CD4-positive, alpha-beta T cell (primary cell): ENCODE data around the gene LPCAT1. TPM values are rescaled to one million over a fixed set of nuclear protein-coding genes. Genes with fewer than 3 reads are reported as not detected.

Experiments used
- ATAC-seq: fragments of 200-7000 bp; cut with Tn5 transposase; one replicate; pipeline ENCODE4 v1.10.0; 2022; ENCODE audit warnings: mild to moderate bottlenecking; ENCODE audit not compliant: poor library complexity
- CTCF ChIA-PET: fragments of 350-600 bp; sonication (Branson Sonifier 250); formaldehyde crosslinking; loops from one replicate; lab custom pipeline; 2021; ENCODE audit warnings: antibody characterized with exemption, inconsistent platforms; lab: Charles Lee
- POLR2A ChIA-PET: fragments of 350-600 bp; sonication (Branson Sonifier 250); formaldehyde crosslinking; loops from one replicate; lab custom pipeline; 2021; ENCODE audit warnings: antibody characterized with exemption, inconsistent platforms; lab: Charles Lee
- DNase-seq, 14 experiments: peaks; one replicate each; pipeline ENCODE4 v3.0.0-alpha.2; 2013 to 2020; ENCODE audit warnings: mixed read lengths in 2 of 14
- H3K27ac ChIP-seq, 2 donors: one replicate each; pipeline versions ENCODE4 v1.5.1 to v1.7.0; 2013; ENCODE audit warnings: low read length in 2 of 2, low read depth in 1 of 2, mild to moderate bottlenecking in 1 of 2
- H3K27me3 ChIP-seq, 2 experiments: 1 replicate in 1 of 2; 2 replicates in 1 of 2; pipeline versions ENCODE4 v1.6.1 to v1.7.0; 2013; ENCODE audit warnings: low read length in 2 of 2, control low read depth in 1 of 2, mild to moderate bottlenecking in 1 of 2, moderate library complexity in 1 of 2; ENCODE audit not compliant: insufficient read depth in 2 of 2, control insufficient read depth in 1 of 2
- H3K36me3 ChIP-seq: one replicate; pipeline ENCODE4 v1.6.1; 2013; ENCODE audit warnings: low read length, control low read depth; ENCODE audit not compliant: insufficient read depth
- H3K4me1 ChIP-seq: one replicate; pipeline ENCODE4 v1.6.1; 2013; ENCODE audit warnings: low read length, control low read depth; ENCODE audit not compliant: insufficient read depth
- H3K4me3 ChIP-seq: one replicate; pipeline ENCODE4 v1.5.1; 2013; ENCODE audit warnings: mild to moderate bottlenecking, low read length, moderate library complexity
- H3K9me3 ChIP-seq, 2 experiments: 1 replicate in 1 of 2; 2 replicates in 1 of 2; pipeline versions ENCODE4 v1.6.1 to v1.7.0; 2013; ENCODE audit warnings: low read length in 2 of 2, mild to moderate bottlenecking in 2 of 2, control low read depth in 1 of 2, moderate library complexity in 1 of 2; ENCODE audit not compliant: control insufficient read depth in 1 of 2, insufficient read depth in 1 of 2
- H3K27ac Mint-ChIP-seq: one replicate; pipeline ENCODE4 v1.8.0; 2020; ENCODE audit warnings: mixed read lengths
- H3K27me3 Mint-ChIP-seq: one replicate; pipeline ENCODE4 v1.8.0; 2021; ENCODE audit warnings: mixed read lengths
- H3K36me3 Mint-ChIP-seq: one replicate; pipeline ENCODE4 v1.8.0; 2021; ENCODE audit warnings: low read depth, mixed read lengths
- H3K4me1 Mint-ChIP-seq: one replicate; pipeline ENCODE4 v1.8.0; 2021; ENCODE audit warnings: low read depth, mixed read lengths
- H3K4me3 Mint-ChIP-seq: one replicate; pipeline ENCODE4 v1.8.0; 2020; ENCODE audit warnings: mild to moderate bottlenecking, mixed read lengths
- H3K9me3 Mint-ChIP-seq: one replicate; pipeline ENCODE4 v1.8.0; 2020; ENCODE audit warnings: mixed read lengths
- CTCF ChIP-seq: fragments of 200-600 bp; IDR thresholded peaks from one replicate; pipeline ENCODE4 v1.8.0; 2022; ENCODE audit warnings: antibody characterized with exemption, mild to moderate bottlenecking
- intact Hi-C, 2 experiments: fragments of 100-400 bp; cut with DNase I in 1 of 2; cut with micrococcal nuclease in 1 of 2; formaldehyde crosslinking; loops; one replicate each; pipeline versions ENCODE4 v1.15.1 to v1.9.0; 2023 to 2025; cut with DNase I, micrococcal nuclease
- total RNA-seq, 174 experiments: library from RNA in 2 of 174; stranded (reverse) in 2 of 174; gene quantifications; one replicate each; pipeline ENCODE4 v1.2.3 and lab custom pipeline; 2021 to 2026

The LPCAT1 gene
- total RNA-seq, 2 experiments from 2014 or later = 20.4 to 21.2 TPM

GRCh38 chr5:1564824-1565736 lies 41.3 kb upstream of the LPCAT1 start:
- DNase-seq = no peak
- Mint-ChIP-seq H3K4me3 (no peak overlapping the region), H3K36me3 (peaks cover 8% of the 10 kb centered on the region), H3K9me3 (no peaks in the 10 kb centered on the region), H3K4me1 (no peaks in the 10 kb centered on the region), H3K27me3 (peaks cover 9% of the 10 kb centered on the region), H3K27ac (no peak overlapping the region)
- Histone ChIP-seq H3K4me1 (no peaks in the 10 kb centered on the region), H3K4me3 (no peak overlapping the region), H3K9me3 (peaks cover 0 to 5% of the 10 kb centered on the region in 2 experiments), H3K27ac (no peak overlapping the region), H3K36me3 (no peaks in the 10 kb centered on the region), H3K27me3 (peaks cover 0 to 3% of the 10 kb centered on the region in 2 experiments)
- intact Hi-C loops = no loop called here
- ChIA-PET POLR2A (no interaction called here), CTCF (no interaction called here)
- no peak for TF ChIP-seq CTCF
- ATAC-seq = no peak

- TF ChIP-seq CTCF = no peak
- no peaks in the 10 kb centered on the region for H3K4me1 ChIP-seq
- H3K27me3 ChIP-seq = peaks cover 0 to 3% of the 10 kb centered on the region in 2 experiments
- Mint-ChIP-seq H3K27ac (no peak overlapping the region), H3K4me3 (no peak overlapping the region), H3K36me3 (peaks cover 8% of the 10 kb centered on the region), H3K4me1 (peaks cover under 1% of the 10 kb centered on the region), H3K27me3 (peaks cover 12% of the 10 kb centered on the region), H3K9me3 (no peaks in the 10 kb centered on the region)
- ATAC-seq = no peak
- DNase-seq = peak in 3 of 14 experiments; percentile 23 to 73 (median 63)
- H3K4me3 ChIP-seq = no peak overlapping the region
- H3K9me3 ChIP-seq = peaks cover 0 to 5% of the 10 kb centered on the region in 2 experiments
- intact Hi-C loops = no loop called here
- ChIA-PET CTCF (no interaction called here), POLR2A (no interaction called here)
- H3K36me3 ChIP-seq = no peaks in the 10 kb centered on the region
- no peak overlapping the region for H3K27ac ChIP-seq
Observed at GRCh38 chr5:1564182-1564748, 40.5 kb upstream of the LPCAT1 start.

GRCh38 chr5:1563617-1564181 lies 39.9 kb upstream of the LPCAT1 start:
- Histone ChIP-seq H3K36me3 (no peaks in the 10 kb centered on the region), H3K4me3 (no peak overlapping the region), H3K9me3 (peaks cover 0 to 5% of the 10 kb centered on the region in 2 experiments), H3K4me1 (no peaks in the 10 kb centered on the region), H3K27me3 (peaks cover 0 to 3% of the 10 kb centered on the region in 2 experiments), H3K27ac (no peak overlapping the region)
- DNase-seq (no peak), ATAC-seq (no peak)
- H3K36me3 Mint-ChIP-seq = peaks cover 8% of the 10 kb centered on the region
- H3K27ac Mint-ChIP-seq = no peak overlapping the region
- ChIA-PET CTCF (no interaction called here), POLR2A (no interaction called here)
- no peak for TF ChIP-seq CTCF
- H3K4me1 Mint-ChIP-seq = peaks cover 5% of the 10 kb centered on the region
- H3K27me3 Mint-ChIP-seq = peaks cover 17% of the 10 kb centered on the region
- intact Hi-C loops = no loop called here
- no peak overlapping the region for H3K4me3 Mint-ChIP-seq
- H3K9me3 Mint-ChIP-seq = no peaks in the 10 kb centered on the region
